Measurements from ENCODE around the gene RTF1.

Gene RTF1

DNA sequence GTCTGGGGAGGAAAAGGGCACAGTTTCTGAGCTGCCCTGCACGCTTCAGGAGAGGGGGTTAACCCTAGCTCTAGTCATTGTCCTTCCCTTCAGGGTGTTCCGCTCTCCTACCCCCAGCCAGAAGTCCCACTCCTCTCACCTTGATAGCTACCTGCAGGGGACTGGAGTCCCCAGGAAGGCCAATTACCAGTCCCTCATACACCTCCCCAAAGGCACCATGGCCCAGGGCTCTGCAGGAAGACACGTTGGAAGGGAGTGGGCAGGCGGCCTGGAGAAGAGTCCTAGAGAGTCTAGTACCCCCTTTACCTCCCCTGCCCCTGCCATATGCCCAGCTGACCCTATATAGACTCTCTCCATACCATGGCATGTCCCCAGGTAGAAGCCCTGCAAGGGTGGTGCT is 88.9 kb downstream of the RTF1 start:
- no peak for DNase-seq (ENCODE audit: low spot score)

- DNase-seq (ENCODE audit: low spot score): no peak
These were observed 90.0 kb downstream of the RTF1 start for GRCh38 chr15:41506796-41507341.

DNA sequence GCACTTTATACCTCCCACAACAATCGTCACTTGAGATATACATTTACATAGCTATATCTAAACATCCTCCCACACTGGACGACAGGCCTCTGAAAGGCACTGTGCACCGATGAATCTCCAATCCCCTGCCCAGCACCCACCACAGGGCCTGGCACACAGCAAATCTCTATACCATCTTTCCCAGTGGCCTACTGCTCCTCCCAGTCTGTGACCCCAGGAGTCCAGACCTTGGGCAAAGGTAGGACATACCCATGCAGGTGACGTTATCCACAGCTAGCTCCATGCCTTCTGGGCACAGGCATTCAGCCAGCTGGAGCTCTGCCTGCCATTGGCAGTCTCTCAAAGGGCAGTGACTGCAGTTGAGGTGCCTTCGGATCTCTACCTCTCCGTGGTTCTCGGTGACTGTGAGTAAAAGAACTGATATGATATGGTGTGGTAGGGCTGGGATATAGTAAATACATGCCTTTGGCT is 91.0 kb downstream of the RTF1 start:
- no peak for DNase-seq (ENCODE audit: low spot score)

- DNase-seq (ENCODE audit: low spot score): no peak
These were observed 93.8 kb downstream of the RTF1 start for GRCh38 chr15:41510728-41511127.

- DNase-seq (ENCODE audit: low spot score): no peak
These were observed 94.5 kb downstream of the RTF1 start for GRCh38 chr15:41511331-41511898.

- no peak for DNase-seq (ENCODE audit: low spot score)
These were observed 95.0 kb downstream of the RTF1 start for GRCh38 chr15:41511899-41512369.

GRCh38 chr15:41512512-41512939 is 95.6 kb downstream of the RTF1 start:
- no peak for DNase-seq (ENCODE audit: low spot score)

DNA sequence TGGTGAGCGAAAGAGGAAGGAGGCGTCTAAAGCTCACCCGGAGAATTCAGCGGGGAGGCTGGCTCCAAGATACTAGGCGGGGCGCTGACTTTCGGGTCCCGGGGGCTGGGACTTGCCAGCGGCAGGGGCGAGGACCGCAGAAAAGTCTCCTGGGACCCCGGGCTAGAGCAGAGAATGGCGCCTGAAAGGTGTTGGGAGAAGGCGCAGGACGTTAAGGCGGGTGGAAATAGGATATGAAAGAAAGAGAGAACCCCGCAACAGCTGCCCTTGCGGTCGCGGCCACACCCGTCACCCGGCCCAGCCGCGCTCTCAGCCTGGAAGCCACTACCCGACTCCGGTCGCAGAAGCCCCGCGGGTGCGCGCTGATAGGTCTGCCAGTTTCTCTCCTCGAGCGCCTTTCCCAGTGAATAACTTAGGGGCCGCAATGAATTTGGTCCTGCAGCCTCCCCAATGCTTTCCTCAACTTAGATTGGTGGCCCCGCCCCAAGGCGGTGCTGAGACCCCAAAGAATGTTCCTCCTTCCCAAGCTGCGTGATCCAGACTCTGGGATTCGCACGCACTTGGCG is 96.1 kb downstream of the RTF1 start:
- peak; percentile 52 for DNase-seq (ENCODE audit: low spot score)

DNA sequence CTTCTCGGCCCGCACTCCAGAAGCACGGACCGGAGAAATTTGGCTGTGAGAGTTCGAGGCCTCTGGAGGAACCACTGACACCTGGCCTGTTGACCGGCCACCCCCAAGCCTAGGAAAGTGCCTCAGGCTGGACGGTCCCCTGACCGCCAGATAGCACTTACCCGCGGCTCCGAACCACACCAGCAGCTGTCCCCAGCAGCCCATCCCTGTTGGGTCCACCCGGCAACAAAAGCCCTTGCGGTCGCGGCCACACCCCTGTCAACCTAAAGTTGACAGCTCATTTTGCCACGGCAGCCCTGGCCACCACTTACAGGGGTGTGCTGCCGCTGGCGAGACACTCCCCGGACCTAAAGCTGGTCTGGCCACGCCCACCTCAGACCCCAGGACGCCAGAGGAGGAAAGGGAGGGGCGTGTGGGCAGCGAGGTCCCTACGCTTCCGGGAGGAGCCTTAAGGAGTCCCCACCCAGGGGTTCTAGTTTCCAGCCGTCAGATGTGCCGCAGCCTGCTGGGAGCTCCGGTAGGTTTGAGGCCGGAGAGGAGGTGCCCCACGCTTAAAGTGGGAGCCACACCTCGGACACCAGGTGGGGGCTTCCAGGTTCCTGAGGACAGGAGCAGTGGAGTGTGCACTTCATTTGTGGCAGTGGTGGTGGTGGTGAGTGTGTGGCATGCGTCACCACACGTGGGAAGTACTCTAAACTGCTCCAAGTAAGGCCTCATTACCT is 96.8 kb downstream of the RTF1 start, which contains the start of gene LTK:
TSS of gene LTK (minus strand) at position 322 of the 722 bp plus-strand sequence. CDS start at position 204, 118 bp downstream.
- no peak for DNase-seq (ENCODE audit: low spot score)

DNA sequence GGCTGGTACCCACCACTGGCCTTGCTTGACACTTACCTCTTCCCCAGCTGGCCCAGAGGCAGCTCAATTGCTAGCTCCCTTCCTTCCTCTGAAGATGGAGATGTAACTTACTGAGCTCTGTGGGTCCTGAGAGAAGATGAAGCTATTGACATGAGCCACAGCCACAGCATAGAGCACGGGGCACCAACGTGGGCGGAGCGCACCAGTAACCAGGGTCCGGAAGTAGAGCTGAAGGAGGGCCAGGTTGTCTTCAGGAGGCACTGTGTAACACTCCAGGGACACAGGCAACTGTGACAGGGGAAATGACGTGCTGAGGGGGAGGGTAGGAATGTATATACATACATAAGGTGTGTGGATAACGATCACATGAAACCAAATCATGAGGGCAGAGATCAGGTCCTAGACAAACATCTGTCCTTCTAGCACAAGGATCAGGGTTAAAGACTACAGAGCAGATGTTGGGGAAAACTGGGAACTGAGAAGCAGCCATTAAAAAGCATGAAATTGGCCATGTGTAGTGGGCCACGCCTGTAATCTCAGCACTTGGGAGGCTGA is 101.1 kb downstream of the RTF1 start:
- DNase-seq (ENCODE audit: low spot score): no peak

DNA sequence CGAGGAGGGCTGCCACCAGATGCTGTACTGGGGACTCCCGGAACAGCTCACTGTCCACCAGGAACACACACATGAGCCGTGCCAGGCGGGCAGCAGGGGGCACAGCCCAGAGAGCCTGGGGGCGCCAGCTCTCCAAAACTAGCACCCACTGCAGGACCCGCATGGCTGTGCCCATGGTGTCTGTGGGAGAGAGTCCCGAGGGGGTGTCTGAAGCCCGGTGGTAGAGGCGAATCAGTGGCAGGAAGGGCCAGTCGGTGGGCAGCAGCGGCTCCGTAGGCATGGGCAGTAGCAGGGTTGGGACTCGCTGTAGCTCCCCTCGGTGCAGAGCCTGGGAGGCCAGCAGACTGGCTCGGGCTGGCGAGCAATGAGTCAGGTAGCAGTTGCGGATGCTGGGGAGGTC is 103.7 kb downstream of the RTF1 start:
- DNase-seq (ENCODE audit: low spot score): no peak

- DNase-seq (ENCODE audit: low spot score): no peak
These were observed 104.7 kb downstream of the RTF1 start for GRCh38 chr15:41521614-41522013.

DNA sequence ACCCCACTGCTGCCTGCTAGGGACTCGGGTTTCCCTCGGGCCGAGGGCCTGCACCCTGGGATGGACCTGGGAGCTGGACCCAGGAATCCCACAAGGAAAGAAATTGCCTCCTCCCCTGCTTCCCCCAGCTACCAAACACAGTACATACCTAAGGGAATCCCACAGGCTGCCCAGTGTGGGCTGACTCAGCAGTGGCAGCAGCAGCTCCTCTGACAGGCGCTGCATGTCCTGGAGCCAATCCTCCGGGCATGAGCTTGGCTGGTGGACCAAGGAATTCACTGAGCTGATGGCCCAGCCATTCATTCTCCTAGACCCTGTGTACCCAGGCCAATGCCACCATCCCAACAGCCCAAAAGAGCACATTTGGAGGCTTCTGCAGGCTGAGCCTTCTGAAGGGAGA is 106.2 kb downstream of the RTF1 start:
- DNase-seq (ENCODE audit: low spot score): no peak

DNA sequence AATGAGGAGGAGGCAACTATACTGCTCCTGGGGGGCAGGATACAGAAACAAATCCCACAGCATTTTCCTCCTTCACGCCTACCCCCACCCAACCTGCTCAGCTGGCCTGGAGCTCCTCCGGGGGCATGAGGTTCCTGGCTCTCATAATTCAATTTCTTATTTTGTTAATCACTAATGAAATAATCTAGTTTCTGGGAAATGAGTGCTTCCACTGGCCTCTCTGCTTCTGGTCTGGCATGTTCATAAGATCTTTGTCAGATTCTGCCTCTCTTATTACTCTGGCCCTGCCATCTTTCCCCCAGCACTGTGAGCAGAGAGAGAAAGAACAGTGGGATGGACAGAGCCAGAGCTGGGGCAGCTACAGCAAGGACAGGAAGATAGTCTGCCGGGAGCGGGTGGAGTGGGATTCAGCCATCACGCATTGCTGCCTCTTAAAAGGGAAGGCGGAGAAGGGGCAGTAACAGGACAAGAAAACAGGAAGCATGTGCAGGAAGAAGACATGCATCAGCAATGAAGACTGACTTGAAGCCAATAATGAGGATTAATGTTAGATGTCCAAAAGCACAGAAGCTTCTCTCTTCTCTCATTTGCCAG is 113.6 kb downstream of the RTF1 start:
- DNase-seq (ENCODE audit: low spot score): no peak

All from AG20443 (cell line).